ENCODE data around the gene SYT7. TPM values are rescaled to one million over a fixed set of nuclear protein-coding genes. Genes with fewer than 3 reads are reported as not detected.

SYT7 gene
- total and polyA plus RNA-seq, 2 donors: 0.14 to 1.3 TPM

- WGBS: 46% methylated on average over 15 of the region's 15 CpGs
- H3K27me3 ChIP-seq (ENCODE audit: control insufficient read depth in 2 of 2, insufficient read depth in 1 of 2, low read length in 1 of 2): peaks cover 28 to 68% of the 10 kb centered on the region in 2 donors
- no peaks in the 10 kb centered on the region for H3K4me1 ChIP-seq (ENCODE audit: control insufficient read depth in 2 of 2, insufficient read depth in 2 of 2, low read length in 2 of 2)
- H3K9me3 ChIP-seq (ENCODE audit: control insufficient read depth in 2 of 2, insufficient read depth in 1 of 2, low read length in 1 of 2): no peaks in the 10 kb centered on the region
- no peaks in the 10 kb centered on the region for H3K36me3 ChIP-seq (ENCODE audit: control insufficient read depth in 2 of 2, insufficient read depth in 2 of 2, low read length in 1 of 2)
- H3K4me3 ChIP-seq (ENCODE audit: low read length in 2 of 2): no peak overlapping the region
- no peak overlapping the region for H3K27ac ChIP-seq (ENCODE audit: low read depth in 1 of 2, low read length in 1 of 2)
- no peak for DNase-seq (ENCODE audit: low read depth in 6 of 9, low spot score in 9 of 9)
These were observed 27.3 kb downstream of the SYT7 start for GRCh38 chr11:61553373-61554171.

GRCh38 chr11:61552108-61552635, 28.7 kb downstream of the SYT7 start:
- Histone ChIP-seq H3K36me3 (ENCODE audit: control insufficient read depth in 2 of 2, insufficient read depth in 2 of 2, low read length in 1 of 2) (no peaks in the 10 kb centered on the region), H3K4me3 (ENCODE audit: low read length in 2 of 2) (no peak overlapping the region), H3K27ac (ENCODE audit: low read depth in 1 of 2, low read length in 1 of 2) (no peak overlapping the region), H3K4me1 (ENCODE audit: control insufficient read depth in 2 of 2, insufficient read depth in 2 of 2, low read length in 2 of 2) (no peaks in the 10 kb centered on the region), H3K27me3 (ENCODE audit: control insufficient read depth in 2 of 2, insufficient read depth in 1 of 2, low read length in 1 of 2) (peaks cover 28 to 62% of the 10 kb centered on the region in 2 donors), H3K9me3 (ENCODE audit: control insufficient read depth in 2 of 2, insufficient read depth in 1 of 2, low read length in 1 of 2) (no peaks in the 10 kb centered on the region)
- 82% methylated on average over 13 of the region's 13 CpGs for WGBS
- no peak for DNase-seq (ENCODE audit: low read depth in 6 of 9, low spot score in 9 of 9)

- H3K27me3 ChIP-seq (ENCODE audit: control insufficient read depth in 2 of 2, insufficient read depth in 1 of 2, low read length in 1 of 2): peaks cover 28 to 57% of the 10 kb centered on the region in 2 donors
- DNase-seq (ENCODE audit: low read depth in 6 of 9, low spot score in 9 of 9): no peak
- no peaks in the 10 kb centered on the region for H3K4me1 ChIP-seq (ENCODE audit: control insufficient read depth in 2 of 2, insufficient read depth in 2 of 2, low read length in 2 of 2)
- no peak overlapping the region for H3K4me3 ChIP-seq (ENCODE audit: low read length in 2 of 2)
- no peak overlapping the region for H3K27ac ChIP-seq (ENCODE audit: low read depth in 1 of 2, low read length in 1 of 2)
- WGBS: 84% methylated on average over 12 of the region's 12 CpGs
- H3K36me3 ChIP-seq (ENCODE audit: control insufficient read depth in 2 of 2, insufficient read depth in 2 of 2, low read length in 1 of 2): no peaks in the 10 kb centered on the region
- no peaks in the 10 kb centered on the region for H3K9me3 ChIP-seq (ENCODE audit: control insufficient read depth in 2 of 2, insufficient read depth in 1 of 2, low read length in 1 of 2)
These were observed 29.2 kb downstream of the SYT7 start for GRCh38 chr11:61551634-61552033.

GRCh38 chr11:61550665-61551227, 30.1 kb downstream of the SYT7 start:
- no peaks in the 10 kb centered on the region for H3K4me1 ChIP-seq (ENCODE audit: control insufficient read depth in 2 of 2, insufficient read depth in 2 of 2, low read length in 2 of 2)
- no peak for DNase-seq (ENCODE audit: low read depth in 6 of 9, low spot score in 9 of 9)
- no peak overlapping the region for H3K27ac ChIP-seq (ENCODE audit: low read depth in 1 of 2, low read length in 1 of 2)
- no peak overlapping the region for H3K4me3 ChIP-seq (ENCODE audit: low read length in 2 of 2)
- WGBS: 94% methylated on average over 18 of the region's 18 CpGs
- H3K9me3 ChIP-seq (ENCODE audit: control insufficient read depth in 2 of 2, insufficient read depth in 1 of 2, low read length in 1 of 2): no peaks in the 10 kb centered on the region
- peaks cover 22 to 48% of the 10 kb centered on the region in 2 donors for H3K27me3 ChIP-seq (ENCODE audit: control insufficient read depth in 2 of 2, insufficient read depth in 1 of 2, low read length in 1 of 2)
- no peaks in the 10 kb centered on the region for H3K36me3 ChIP-seq (ENCODE audit: control insufficient read depth in 2 of 2, insufficient read depth in 2 of 2, low read length in 1 of 2)

GRCh38 chr11:61549662-61550568, 31.0 kb downstream of the SYT7 start:
- 89% methylated on average over 23 of the region's 23 CpGs for WGBS
- DNase-seq (ENCODE audit: low read depth in 6 of 9, low spot score in 9 of 9): no peak
- Histone ChIP-seq H3K36me3 (ENCODE audit: control insufficient read depth in 2 of 2, insufficient read depth in 2 of 2, low read length in 1 of 2) (no peaks in the 10 kb centered on the region), H3K4me1 (ENCODE audit: control insufficient read depth in 2 of 2, insufficient read depth in 2 of 2, low read length in 2 of 2) (no peaks in the 10 kb centered on the region), H3K9me3 (ENCODE audit: control insufficient read depth in 2 of 2, insufficient read depth in 1 of 2, low read length in 1 of 2) (no peaks in the 10 kb centered on the region), H3K4me3 (ENCODE audit: low read length in 2 of 2) (no peak overlapping the region), H3K27me3 (ENCODE audit: control insufficient read depth in 2 of 2, insufficient read depth in 1 of 2, low read length in 1 of 2) (peaks cover 13 to 42% of the 10 kb centered on the region in 2 donors), H3K27ac (ENCODE audit: low read depth in 1 of 2, low read length in 1 of 2) (no peak overlapping the region)

GRCh38 chr11:61549177-61549576, 31.7 kb downstream of the SYT7 start:
- no peaks in the 10 kb centered on the region for H3K36me3 ChIP-seq (ENCODE audit: control insufficient read depth in 2 of 2, insufficient read depth in 2 of 2, low read length in 1 of 2)
- peaks cover 7 to 35% of the 10 kb centered on the region in 2 donors for H3K27me3 ChIP-seq (ENCODE audit: control insufficient read depth in 2 of 2, insufficient read depth in 1 of 2, low read length in 1 of 2)
- no peak overlapping the region for H3K4me3 ChIP-seq (ENCODE audit: low read length in 2 of 2)
- 93% methylated on average over 8 of the region's 8 CpGs for WGBS
- DNase-seq (ENCODE audit: low read depth in 6 of 9, low spot score in 9 of 9): no peak
- peaks cover 0 to 3% of the 10 kb centered on the region in 2 donors for H3K9me3 ChIP-seq (ENCODE audit: control insufficient read depth in 2 of 2, insufficient read depth in 1 of 2, low read length in 1 of 2)
- H3K4me1 ChIP-seq (ENCODE audit: control insufficient read depth in 2 of 2, insufficient read depth in 2 of 2, low read length in 2 of 2): no peaks in the 10 kb centered on the region
- H3K27ac ChIP-seq (ENCODE audit: low read depth in 1 of 2, low read length in 1 of 2): no peak overlapping the region

GRCh38 chr11:61547246-61547645, 33.6 kb downstream of the SYT7 start:
- no peaks in the 10 kb centered on the region for H3K36me3 ChIP-seq (ENCODE audit: control insufficient read depth in 2 of 2, insufficient read depth in 2 of 2, low read length in 1 of 2)
- no peak overlapping the region for H3K27ac ChIP-seq (ENCODE audit: low read depth in 1 of 2, low read length in 1 of 2)
- 83% methylated on average over 19 of the region's 19 CpGs for WGBS
- no peak overlapping the region for H3K4me3 ChIP-seq (ENCODE audit: low read length in 2 of 2)
- DNase-seq (ENCODE audit: low read depth in 6 of 9, low spot score in 9 of 9): no peak
- H3K9me3 ChIP-seq (ENCODE audit: control insufficient read depth in 2 of 2, insufficient read depth in 1 of 2, low read length in 1 of 2): peaks cover 0 to 3% of the 10 kb centered on the region in 2 donors
- H3K4me1 ChIP-seq (ENCODE audit: control insufficient read depth in 2 of 2, insufficient read depth in 2 of 2, low read length in 2 of 2): no peaks in the 10 kb centered on the region
- H3K27me3 ChIP-seq (ENCODE audit: control insufficient read depth in 2 of 2, insufficient read depth in 1 of 2, low read length in 1 of 2): peaks cover 0 to 18% of the 10 kb centered on the region in 2 donors

- H3K27ac ChIP-seq (ENCODE audit: low read depth in 1 of 2, low read length in 1 of 2): no peak overlapping the region
- no peaks in the 10 kb centered on the region for H3K36me3 ChIP-seq (ENCODE audit: control insufficient read depth in 2 of 2, insufficient read depth in 2 of 2, low read length in 1 of 2)
- peaks cover 0 to 3% of the 10 kb centered on the region in 2 donors for H3K9me3 ChIP-seq (ENCODE audit: control insufficient read depth in 2 of 2, insufficient read depth in 1 of 2, low read length in 1 of 2)
- H3K27me3 ChIP-seq (ENCODE audit: control insufficient read depth in 2 of 2, insufficient read depth in 1 of 2, low read length in 1 of 2): peaks cover 0 to 19% of the 10 kb centered on the region in 2 donors
- no peak for DNase-seq (ENCODE audit: low read depth in 6 of 9, low spot score in 9 of 9)
- H3K4me3 ChIP-seq (ENCODE audit: low read length in 2 of 2): no peak overlapping the region
- no peaks in the 10 kb centered on the region for H3K4me1 ChIP-seq (ENCODE audit: control insufficient read depth in 2 of 2, insufficient read depth in 2 of 2, low read length in 2 of 2)
- 46% methylated on average over 20 of the region's 20 CpGs for WGBS
These were observed 34.2 kb downstream of the SYT7 start for GRCh38 chr11:61546663-61547062.
